Activated CD4-positive, alpha-beta T cell treated with anti-CD3 and anti-CD28 coated beads, Interleukin-2, amount 50 U/mL, for 1 hour (primary cell): Measurements from ENCODE around the gene LYPD6B.
"Not testable (repeated sequence)": the region's sequence is repeated elsewhere in the genome, so short reads cannot be mapped to it uniquely, and the experiment has no call there.

Experiments used
- DNase-seq: peaks from one replicate; pipeline ENCODE4 v3.0.0-alpha.2; 2020

Gene LYPD6B

DNA sequence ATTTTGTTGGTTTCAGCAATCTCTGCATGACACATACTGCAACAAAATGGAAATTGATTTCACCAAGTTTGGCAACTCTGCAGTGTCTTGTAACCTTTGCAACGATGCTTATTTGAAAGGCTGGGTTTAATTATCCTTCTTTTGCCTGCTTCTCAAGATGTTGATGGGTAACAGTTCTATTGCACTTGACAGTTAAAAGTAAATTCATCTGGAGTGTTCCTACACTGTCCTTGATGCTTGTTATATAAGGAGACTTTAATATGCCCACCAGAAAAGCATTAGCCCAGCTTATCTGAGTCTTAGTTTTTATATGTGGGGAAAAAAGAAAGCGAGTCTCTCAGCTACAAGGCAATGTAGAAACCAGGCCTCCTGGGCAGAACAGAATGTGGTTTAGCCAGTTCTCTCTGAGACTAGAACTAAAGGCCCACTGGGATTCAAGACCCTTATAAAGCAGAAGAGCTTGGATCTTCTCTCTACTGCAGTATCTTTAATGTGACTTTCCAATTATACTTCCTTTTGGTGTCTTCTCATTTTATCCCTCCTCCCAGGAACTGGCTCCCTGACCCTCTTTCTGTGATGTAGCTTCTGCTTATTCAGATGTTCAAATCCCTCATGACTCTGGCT lies 185.1 kb downstream of the LYPD6B start:
- DNase-seq: no peak

DNA sequence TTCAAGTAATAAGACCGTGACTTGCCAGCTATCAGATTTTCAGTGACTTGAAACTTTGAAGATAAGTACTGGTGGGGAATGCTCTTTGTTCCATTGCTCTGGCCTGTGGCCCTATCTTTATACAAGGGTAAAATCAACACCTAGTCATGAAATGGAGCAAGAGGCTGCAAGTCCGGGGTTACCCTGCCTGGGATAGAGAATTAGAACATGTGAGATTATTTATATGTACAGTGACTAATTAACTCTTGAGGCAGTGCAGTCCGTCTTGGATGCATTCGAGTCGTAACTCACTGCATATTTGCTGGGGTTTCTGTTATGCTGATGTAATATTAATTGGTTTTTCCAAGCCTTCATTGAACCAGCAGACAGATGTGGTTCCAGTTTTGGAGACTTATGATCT lies 186.0 kb downstream of the LYPD6B start:
- DNase-seq: no peak

DNA sequence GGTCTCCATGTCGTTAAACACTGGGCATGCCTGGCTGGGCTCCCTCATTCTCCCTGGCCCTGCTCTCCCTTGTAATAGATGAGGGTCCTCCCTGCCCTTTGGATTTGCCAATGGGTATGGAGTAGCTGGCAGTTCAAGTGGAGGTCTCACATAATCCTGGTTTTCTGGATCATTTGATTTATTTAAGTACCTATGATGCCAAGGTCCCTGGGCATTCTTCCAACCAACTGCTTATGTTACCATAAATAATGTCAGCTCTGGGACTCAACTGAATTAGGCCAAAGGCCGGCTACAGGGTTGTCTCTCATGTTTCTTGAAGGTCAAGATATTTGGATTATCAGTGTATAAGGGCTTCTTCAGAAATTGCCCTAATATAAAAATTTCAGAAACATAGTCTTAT lies 186.9 kb downstream of the LYPD6B start:
- no peak for DNase-seq

GRCh38 chr2:149226790-149227189 lies 188.3 kb downstream of the LYPD6B start:
- DNase-seq: no peak

GRCh38 chr2:149235816-149236375 lies 197.4 kb downstream of the LYPD6B start:
- DNase-seq: no peak

GRCh38 chr2:149236410-149236809 lies 197.9 kb downstream of the LYPD6B start:
- DNase-seq: no peak

DNA sequence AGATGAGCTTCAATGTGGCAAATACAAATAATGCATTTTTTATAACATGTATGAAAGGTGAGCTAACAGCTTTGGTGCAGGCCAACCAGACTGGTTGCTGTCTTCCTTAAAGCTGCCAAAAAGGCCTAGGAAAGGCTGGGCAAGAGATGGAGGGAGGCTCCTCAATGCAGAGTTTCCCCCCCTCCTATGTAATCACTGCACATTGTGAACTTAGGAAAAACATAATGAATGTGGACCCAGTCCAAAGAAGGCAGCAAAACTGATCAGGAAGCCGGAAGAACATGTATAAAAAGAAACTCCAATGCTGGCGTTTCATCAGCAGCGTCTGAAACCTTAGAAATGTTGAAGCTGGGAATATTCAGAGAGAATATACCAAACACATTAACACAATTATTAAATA lies 207.7 kb downstream of the LYPD6B start:
- DNase-seq: no peak

DNA sequence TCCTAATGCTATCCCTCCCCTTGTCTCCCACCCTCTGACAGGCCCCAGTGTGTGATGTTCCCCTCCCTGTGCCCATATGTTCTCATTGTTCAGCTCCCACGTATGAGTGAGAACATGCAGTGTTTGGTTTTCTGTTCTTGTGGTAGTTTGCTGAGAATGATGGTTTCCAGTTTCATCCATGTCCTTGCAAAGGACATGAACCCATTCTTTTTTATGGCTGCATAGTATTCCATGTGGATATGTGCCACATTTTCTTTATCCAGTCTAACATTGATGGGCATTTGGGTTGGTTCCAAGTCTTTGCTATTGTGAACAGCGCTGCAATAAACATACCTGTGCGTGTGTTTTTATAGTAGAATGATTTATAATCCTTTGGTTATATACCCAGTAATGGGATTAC lies 212.9 kb downstream of the LYPD6B start:
- not testable (repeated sequence) for DNase-seq

- DNase-seq: not testable (repeated sequence)
These were observed 218.4 kb downstream of the LYPD6B start for GRCh38 chr2:149256877-149257276.

- no peak for DNase-seq
These were observed 220.0 kb downstream of the LYPD6B start for GRCh38 chr2:149258531-149258930.

- DNase-seq: no peak
These were observed 220.6 kb downstream of the LYPD6B start for GRCh38 chr2:149259136-149259535.

GRCh38 chr2:149261692-149262091 lies 223.2 kb downstream of the LYPD6B start:
- no peak for DNase-seq
